H9 (cell line): ENCODE measurements around the gene TENM4. TPM values are rescaled to one million over a fixed set of nuclear protein-coding genes. Genes with fewer than 3 reads are reported as not detected.

Source experiments
- DNase-seq: peaks from one replicate; pipeline ENCODE4 v3.0.0-alpha.2; 2017
- H2AFZ ChIP-seq: one replicate; pipeline ENCODE4 v1.6.1; 2013; ENCODE audit warnings: mild to moderate bottlenecking, low read length, control low read depth, moderate library complexity
- H2AK5ac ChIP-seq: 2 replicates; pipeline ENCODE4 v1.6.1; 2013; ENCODE audit warnings: low read length, control low read depth, mixed read lengths; ENCODE audit not compliant: insufficient read length
- H2BK120ac ChIP-seq: one replicate; pipeline ENCODE4 v1.6.1; 2013; ENCODE audit warnings: low read depth, mild to moderate bottlenecking, low read length, control low read depth, inconsistent platforms; ENCODE audit not compliant: poor library complexity, severe bottlenecking
- H2BK12ac ChIP-seq: 2 replicates; pipeline ENCODE4 v1.6.1; 2013; ENCODE audit warnings: low read length, control low read depth, mixed read lengths, low read depth; ENCODE audit not compliant: insufficient read length
- H2BK15ac ChIP-seq: 2 replicates; pipeline ENCODE4 v1.6.1; 2013; ENCODE audit warnings: low read depth, low read length, control low read depth
- H2BK20ac ChIP-seq: one replicate; pipeline ENCODE4 v1.6.1; 2013; ENCODE audit warnings: low read depth, mild to moderate bottlenecking, low read length, control low read depth, inconsistent platforms; ENCODE audit not compliant: poor library complexity, severe bottlenecking
- H2BK5ac ChIP-seq: 2 replicates; pipeline ENCODE4 v1.6.1; 2013; ENCODE audit warnings: low read length, control low read depth, mixed read lengths; ENCODE audit not compliant: insufficient read length
- H3K14ac ChIP-seq: 2 replicates; pipeline ENCODE4 v1.6.1; 2013; ENCODE audit warnings: low read length, control low read depth; ENCODE audit not compliant: insufficient read depth
- H3K18ac ChIP-seq: 2 replicates; pipeline ENCODE4 v1.6.1; 2013; ENCODE audit warnings: low read depth, mild to moderate bottlenecking, mixed read lengths, low read length, control low read depth; ENCODE audit not compliant: insufficient read length
- H3K23ac ChIP-seq: 2 replicates; pipeline ENCODE4 v1.6.1; 2013; ENCODE audit warnings: low read length, control low read depth, mixed read lengths, low read depth; ENCODE audit not compliant: insufficient read length
- H3K23me2 ChIP-seq: 2 replicates; pipeline ENCODE4 v1.6.1; 2013; ENCODE audit warnings: low read depth, mild to moderate bottlenecking, mixed read lengths, low read length, control low read depth; ENCODE audit not compliant: insufficient read length, poor library complexity, severe bottlenecking
- H3K27ac ChIP-seq: 2 replicates; pipeline ENCODE4 v1.5.1; 2013; ENCODE audit warnings: low read length, control low read depth, mixed read lengths, low read depth; ENCODE audit not compliant: insufficient read length
- H3K27me3 ChIP-seq: 2 replicates; pipeline ENCODE4 v1.6.1; 2013; ENCODE audit warnings: low read length, control low read depth, inconsistent platforms; ENCODE audit not compliant: insufficient read depth
- H3K4ac ChIP-seq: 2 replicates; pipeline ENCODE4 v1.6.1; 2013; ENCODE audit warnings: low read depth, mild to moderate bottlenecking, control low read depth, inconsistent platforms, low read length, moderate library complexity
- H3K4me1 ChIP-seq: 2 replicates; pipeline ENCODE4 v1.6.1; 2013; ENCODE audit warnings: low read length, control low read depth, inconsistent platforms; ENCODE audit not compliant: insufficient read depth
- H3K4me2 ChIP-seq: 2 replicates; pipeline ENCODE4 v1.6.1; 2013; ENCODE audit warnings: low read length, control low read depth, mixed read lengths; ENCODE audit not compliant: insufficient read length, insufficient read depth
- H3K56ac ChIP-seq: 2 replicates; pipeline ENCODE4 v1.6.1; 2013; ENCODE audit warnings: low read depth, mild to moderate bottlenecking, mixed read lengths, low read length, control low read depth; ENCODE audit not compliant: insufficient read length
- H3K79me1 ChIP-seq: 2 replicates; pipeline ENCODE4 v1.6.1; 2013; ENCODE audit warnings: low read depth, mild to moderate bottlenecking, moderate library complexity, low read length, control low read depth, inconsistent platforms; ENCODE audit not compliant: insufficient read depth, poor library complexity, severe bottlenecking
- H3K79me2 ChIP-seq: 2 replicates; pipeline ENCODE4 v1.6.1; 2013; ENCODE audit warnings: low read length, control low read depth, inconsistent platforms; ENCODE audit not compliant: insufficient read depth
- H3K9ac ChIP-seq: 2 replicates; pipeline ENCODE4 v1.6.1; 2013; ENCODE audit warnings: low read length, control low read depth, mixed read lengths; ENCODE audit not compliant: insufficient read length; ENCODE audit errors: extremely low read depth
- H3K9me3 ChIP-seq: one replicate; pipeline ENCODE4 v1.6.1; 2013; ENCODE audit warnings: low read depth, low read length, inconsistent platforms; ENCODE audit not compliant: control insufficient read depth
- H3T11ph ChIP-seq: one replicate; pipeline ENCODE4 v1.6.1; 2013; ENCODE audit warnings: mild to moderate bottlenecking, low read length, control low read depth, inconsistent platforms
- H4K20me1 ChIP-seq: one replicate; pipeline ENCODE4 v1.6.1; 2013; ENCODE audit not compliant: control insufficient read depth, insufficient read length, insufficient read depth
- H4K5ac ChIP-seq: 2 replicates; pipeline ENCODE4 v1.6.1; 2013; ENCODE audit warnings: low read depth, mild to moderate bottlenecking, mixed read lengths, low read length, control low read depth; ENCODE audit not compliant: insufficient read length
- H4K8ac ChIP-seq: replicated peaks from 2 replicates; pipeline ENCODE4 v1.6.1; 2013; ENCODE audit warnings: low read length, control low read depth, mixed read lengths, low read depth; ENCODE audit not compliant: insufficient read length
- H4K91ac ChIP-seq: 2 replicates; pipeline ENCODE4 v1.6.1; 2013; ENCODE audit warnings: low read depth, mild to moderate bottlenecking, moderate library complexity, mixed read lengths, low read length, control low read depth; ENCODE audit not compliant: insufficient read length
- H3K27ac Mint-ChIP-seq, 3 experiments: 2 replicates in 2 of 3; 3 replicates in 1 of 3; pipeline ENCODE4 v1.8.0; 2020 to 2021; ENCODE audit warnings: mixed read lengths in 3 of 3, mild to moderate bottlenecking in 1 of 3, moderate library complexity in 1 of 3
- H3K27me3 Mint-ChIP-seq: 2 replicates; pipeline ENCODE4 v1.8.0; 2021; ENCODE audit warnings: low read depth, mild to moderate bottlenecking, moderate library complexity, mixed read lengths
- H3K36me3 Mint-ChIP-seq, 3 experiments: 2 replicates in 2 of 3; 3 replicates in 1 of 3; pipeline ENCODE4 v1.8.0; 2020 to 2021; ENCODE audit warnings: low read depth in 3 of 3, mixed read lengths in 3 of 3; ENCODE audit not compliant: insufficient read depth in 1 of 3
- H3K4me1 Mint-ChIP-seq, 2 experiments: 2 replicates each; pipeline ENCODE4 v1.8.0; 2020; ENCODE audit warnings: mixed read lengths in 2 of 2
- H3K4me3 Mint-ChIP-seq, 2 experiments: 2 replicates in 1 of 2; 3 replicates in 1 of 2; pipeline ENCODE4 v1.8.0; 2020 to 2021; ENCODE audit warnings: mild to moderate bottlenecking in 2 of 2, mixed read lengths in 2 of 2, moderate library complexity in 1 of 2
- H3K9me3 Mint-ChIP-seq, 2 experiments: 2 replicates in 1 of 2; 3 replicates in 1 of 2; pipeline ENCODE4 v1.8.0; 2020; ENCODE audit warnings: mild to moderate bottlenecking in 2 of 2, mixed read lengths in 2 of 2, moderate library complexity in 1 of 2
- WGBS: extraction: QIAGEN DNeasy Blood & Tissue Kit; methylation state at CpG from one replicate; pipeline ENCODE4 v1.1.7; 2013; ENCODE audit warnings: missing lambda C conversion rate, low lambda C conversion rate, mixed read lengths; ENCODE audit not compliant: insufficient read length; ENCODE audit errors: extremely low coverage; 5-methylcytosine and 5-hydroxymethylcytosine counted together
- total RNA-seq: library from RNA; stranded (reverse); gene quantifications from 2 replicates; pipeline ENCODE4 v1.2.1, GENCODE V29; 2021
- TF ChIP-seq, protein P1 (sequence below): fragments of 200-600 bp; sonication (generic); conservative IDR thresholded peaks from 3 replicates; pipeline ENCODE4 v1.8.0; 2021; ENCODE audit warnings: antibody characterized with exemption, mild to moderate bottlenecking

The TENM4 gene
- total RNA-seq, 1 experiment from 2014 or later: 4.6 TPM

DNA sequence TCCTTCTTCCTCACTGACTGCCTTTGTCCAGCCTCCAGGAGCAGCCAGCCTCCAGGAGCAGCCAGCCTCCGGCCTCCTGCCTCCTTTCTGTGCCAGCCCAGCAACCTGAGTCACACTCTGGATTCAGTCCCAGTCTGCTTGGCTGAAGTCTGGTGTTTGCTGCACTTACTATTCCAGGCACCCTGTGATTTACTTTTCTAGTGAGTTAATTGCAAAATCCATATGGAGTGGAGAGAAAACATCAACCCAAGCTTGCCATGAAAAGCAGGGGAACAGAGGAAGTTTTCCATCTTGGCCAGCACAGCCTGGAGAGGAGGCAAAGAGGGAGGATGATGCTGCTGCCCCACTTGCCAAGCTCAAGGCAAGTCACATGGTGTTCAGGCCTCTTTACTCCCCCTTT, 400.5 kb downstream of the TENM4 start:
- Histone ChIP-seq H3K9ac (no peak overlapping the region), H3T11ph (no peak overlapping the region), H3K18ac (no peak overlapping the region), H3K14ac (no peak overlapping the region), H2BK120ac (no peak overlapping the region), H3K27ac (no peak overlapping the region), H3K79me2 (no peaks in the 10 kb centered on the region), H3K4me1 (no peaks in the 10 kb centered on the region), H3K23ac (no peak overlapping the region), H2AK5ac (no peak overlapping the region), H3K23me2 (no peaks in the 10 kb centered on the region), H2BK5ac (no peak overlapping the region), H4K8ac (no peak overlapping the region), H2AFZ (no peak overlapping the region), H2BK20ac (no peak overlapping the region), H3K79me1 (no peaks in the 10 kb centered on the region), H2BK15ac (no peak overlapping the region), H4K91ac (no peak overlapping the region), H2BK12ac (no peak overlapping the region), H4K5ac (no peak overlapping the region), H3K4me2 (no peak overlapping the region), H3K56ac (no peak overlapping the region), H3K4ac (no peak overlapping the region), H3K27me3 (no peaks in the 10 kb centered on the region), H4K20me1 (no peaks in the 10 kb centered on the region), H3K9me3 (no peaks in the 10 kb centered on the region)
- Mint-ChIP-seq H3K4me1 (peaks cover 13 to 16% of the 10 kb centered on the region in 2 experiments), H3K9me3 (0 out of 5 replicates have a peak, but pooled peaks cover 0 to 3% of the 10 kb centered on the region in 2 experiments), H3K4me3 (no peak overlapping the region), H3K36me3 (peaks cover 0 to 8% (median 0%) of the 10 kb centered on the region in 3 experiments; a peak in 1 of 7 replicates), H3K27me3 (peaks cover 4% of the 10 kb centered on the region), H3K27ac (no peak overlapping the region)
- DNase-seq: no peak
- TF ChIP-seq, protein P1, sequence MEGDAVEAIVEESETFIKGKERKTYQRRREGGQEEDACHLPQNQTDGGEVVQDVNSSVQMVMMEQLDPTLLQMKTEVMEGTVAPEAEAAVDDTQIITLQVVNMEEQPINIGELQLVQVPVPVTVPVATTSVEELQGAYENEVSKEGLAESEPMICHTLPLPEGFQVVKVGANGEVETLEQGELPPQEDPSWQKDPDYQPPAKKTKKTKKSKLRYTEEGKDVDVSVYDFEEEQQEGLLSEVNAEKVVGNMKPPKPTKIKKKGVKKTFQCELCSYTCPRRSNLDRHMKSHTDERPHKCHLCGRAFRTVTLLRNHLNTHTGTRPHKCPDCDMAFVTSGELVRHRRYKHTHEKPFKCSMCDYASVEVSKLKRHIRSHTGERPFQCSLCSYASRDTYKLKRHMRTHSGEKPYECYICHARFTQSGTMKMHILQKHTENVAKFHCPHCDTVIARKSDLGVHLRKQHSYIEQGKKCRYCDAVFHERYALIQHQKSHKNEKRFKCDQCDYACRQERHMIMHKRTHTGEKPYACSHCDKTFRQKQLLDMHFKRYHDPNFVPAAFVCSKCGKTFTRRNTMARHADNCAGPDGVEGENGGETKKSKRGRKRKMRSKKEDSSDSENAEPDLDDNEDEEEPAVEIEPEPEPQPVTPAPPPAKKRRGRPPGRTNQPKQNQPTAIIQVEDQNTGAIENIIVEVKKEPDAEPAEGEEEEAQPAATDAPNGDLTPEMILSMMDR: no peak
- no CpG with 5 or more reads among the region's 1 CpG for WGBS
